Activated T-helper 1 cell treated with anti-CD3 and anti-CD28 coated beads, Interleukin-2, amount 50 U/mL, for 16 hours (primary cell): ENCODE measurements around the gene OR2AG1.

ENCODE experiments used
- DNase-seq, 2 donors: peaks; one replicate each; pipeline ENCODE4 v3.0.0-alpha.2; 2020; ENCODE audit warnings: low read depth in 1 of 2, low spot score in 1 of 2

Gene OR2AG1

GRCh38 chr11:6782720-6783119 is at the start of gene OR2AG1:
OR2AG1 (plus strand) TSS chr11:6783020; CDS start chr11:6785038, 2,018 bp downstream.
- no peak for DNase-seq

- DNase-seq: no peak
Observed at GRCh38 chr11:6733326-6734275, 49.2 kb upstream of the OR2AG1 start.

GRCh38 chr11:6734616-6735015 is 48.2 kb upstream of the OR2AG1 start:
- no peak for DNase-seq

- no peak for DNase-seq
Observed at GRCh38 chr11:6735306-6735705, 47.5 kb upstream of the OR2AG1 start.

GRCh38 chr11:6736495-6737121 is 46.2 kb upstream of the OR2AG1 start:
- no peak for DNase-seq

- peak; percentile 18 to 23 for DNase-seq
Observed at GRCh38 chr11:6737872-6738466, 44.9 kb upstream of the OR2AG1 start.

GRCh38 chr11:6738590-6738989 is 44.2 kb upstream of the OR2AG1 start:
- DNase-seq: no peak

GRCh38 chr11:6742260-6742659 is 40.6 kb upstream of the OR2AG1 start:
- DNase-seq: no peak

- no peak for DNase-seq
Observed at GRCh38 chr11:6745018-6745417, 37.8 kb upstream of the OR2AG1 start.

GRCh38 chr11:6745465-6746015 is 37.3 kb upstream of the OR2AG1 start:
- no peak for DNase-seq

- DNase-seq: no peak
Observed at GRCh38 chr11:6746086-6746618, 36.7 kb upstream of the OR2AG1 start.

- no peak for DNase-seq
Observed at GRCh38 chr11:6746626-6747025, 36.2 kb upstream of the OR2AG1 start.

- DNase-seq: no peak
Observed at GRCh38 chr11:6747097-6747668, 35.6 kb upstream of the OR2AG1 start.

GRCh38 chr11:6755303-6755952 is 27.4 kb upstream of the OR2AG1 start:
- no peak for DNase-seq

GRCh38 chr11:6755953-6756347 is 26.9 kb upstream of the OR2AG1 start:
- DNase-seq: no peak

- DNase-seq: peak; percentile 18 to 27
Observed at GRCh38 chr11:6757373-6757967, 25.4 kb upstream of the OR2AG1 start.

- DNase-seq: no peak
Observed at GRCh38 chr11:6771926-6772893, 10.6 kb upstream of the OR2AG1 start, which contains the start of gene OR2AG2. OR2AG2 (minus strand) TSS chr11:6771976; CDS start chr11:6768957, 3,019 bp downstream.

GRCh38 chr11:6778518-6778917 is 4.3 kb upstream of the OR2AG1 start:
- DNase-seq: no peak

- no peak for DNase-seq
Observed at GRCh38 chr11:6780829-6781228, 2.0 kb upstream of the OR2AG1 start.
